Fibroblast of the aortic adventitia (primary cell): ENCODE results near the gene TUBGCP3. TPM values are rescaled to one million over a fixed set of nuclear protein-coding genes. Genes with fewer than 3 reads are reported as not detected.

Source experiments
- DNase-seq: peaks from one replicate; pipeline ENCODE4 v3.0.0-alpha.2; 2010; ENCODE audit warnings: low read depth
- H3K4me3 ChIP-seq: 2 replicates; pipeline ENCODE4 v1.5.1; 2011; ENCODE audit warnings: low read depth, mild to moderate bottlenecking, control low read depth, low read length, moderate library complexity
- CTCF ChIP-seq: IDR thresholded peaks from 2 replicates; pipeline ENCODE4 v1.5.1; 2011; ENCODE audit warnings: mild to moderate bottlenecking, low read length, control low read depth, inconsistent platforms; ENCODE audit not compliant: insufficient read depth
- total RNA-seq: library from RNA; depleted of rRNA; stranded (reverse); fragments of >200 nt; gene quantifications from 2 replicates; pipeline ENCODE4 v1.2.3, GENCODE V29; 2012; ENCODE audit warnings: low replicate concordance

Gene TUBGCP3
- total RNA-seq, 1 donor: 26.8 TPM

- TF ChIP-seq CTCF: no peak
- H3K4me3 ChIP-seq: no peak overlapping the region
- DNase-seq: no peak
Observed at GRCh38 chr13:112435973-112436372, 152.0 kb downstream of the TUBGCP3 start.

Other genes starting within 250 kb of the TUBGCP3 start
- not detected in 2 replicates for gene SPACA7, start 211.8 kb downstream of the TUBGCP3 start, total RNA-seq
- 8.9 and 14.0 TPM in 2 replicates for gene ATP11A, start 101.9 kb upstream of the TUBGCP3 start, total RNA-seq